Neural progenitor cell (in vitro differentiated cells): ENCODE results near the gene FUT2.
A peak's percentile ranks its signal among the peaks of the same experiment; 100 is the strongest.

Experiments used
- CTCF ChIP-seq: fragments of 200-600 bp; sonication (generic); IDR thresholded peaks from 2 replicates; pipeline ENCODE4 v1.5.1; 2017; ENCODE audit warnings: antibody characterized with exemption, mild to moderate bottlenecking
- EZH2 ChIP-seq: fragments of 200-600 bp; sonication (generic); IDR thresholded peaks from 2 replicates; pipeline ENCODE4 v1.6.1; 2017; ENCODE audit warnings: antibody characterized with exemption, mild to moderate bottlenecking, moderate library complexity

- TF ChIP-seq EZH2 (no peak), CTCF (peak; percentile 6)
Observed at GRCh38 chr19:48728911-48729664, 33.3 kb downstream of the FUT2 start.
